ENCODE data around the gene LMTK3.

GRCh38 chr19:48540110-48540509 is 28.5 kb upstream of the LMTK3 start:
- TF ChIP-seq CTCF (IDR thresholded peaks at IDR 0.05) (no peak), POLR2A (IDR thresholded peaks at IDR 0.05) (no peak)
